K562 (cell line): ENCODE measurements around the gene PRODH. TPM values are rescaled to one million over a fixed set of nuclear protein-coding genes. Genes with fewer than 3 reads are reported as not detected.

Experiments used
- CBX8 ChIP-seq: fragments of 200-600 bp; sonication (generic); IDR thresholded peaks from 2 replicates; pipeline ENCODE4 v1.6.1; 2012; ENCODE audit warnings: borderline replicate concordance, mixed run types, low read depth, mild to moderate bottlenecking, moderate library complexity, mixed read lengths, low read length, control low read depth, inconsistent platforms; ENCODE audit not compliant: poor library complexity, severe bottlenecking; ENCODE audit errors: extremely low read depth
- EGR1 ChIP-seq: fragments of 450-650 bp; conservative IDR thresholded peaks from 2 replicates; pipeline ENCODE4 v1.6.1; 2017; ENCODE audit warnings: mild to moderate bottlenecking
- GTF3C2 ChIP-seq: IDR thresholded peaks from 3 replicates; pipeline ENCODE4 v1.6.1; 2011; ENCODE audit warnings: borderline replicate concordance, mild to moderate bottlenecking, moderate library complexity; ENCODE audit not compliant: insufficient read length; ENCODE audit errors: extremely low read depth
- HDAC1 ChIP-seq, 2 experiments: fragments of 450-650 bp; IDR thresholded peaks; 2 replicates each; pipeline ENCODE4 v1.6.1; 2016 to 2017; ENCODE audit warnings: inconsistent platforms in 1 of 2, mild to moderate bottlenecking in 1 of 2, moderate library complexity in 1 of 2
- MYBL2 ChIP-seq, 2 experiments: fragments of 450-650 bp in 1 of 2; sonication (generic) in 1 of 2; formaldehyde crosslinking in 1 of 2; IDR thresholded peaks; 2 replicates each; pipeline versions ENCODE4 v1.6.1 to v1.8.1; 2017 to 2022; ENCODE audit warnings: borderline replicate concordance in 1 of 2, inconsistent platforms in 1 of 2, low read depth in 1 of 2, mild to moderate bottlenecking in 1 of 2, missing genetic modification reagents in 1 of 2, moderate library complexity in 1 of 2
- RAD51 ChIP-seq: fragments of 450-650 bp; IDR thresholded peaks from 2 replicates; pipeline ENCODE4 v1.7.1; 2016; ENCODE audit warnings: low read depth, mild to moderate bottlenecking, borderline replicate concordance
- SMAD2 ChIP-seq: fragments of 150-350 bp; IDR thresholded peaks from 2 replicates; pipeline ENCODE4 v1.6.1; 2014; ENCODE audit warnings: low read depth, mild to moderate bottlenecking, low read length
- SRF ChIP-seq, 2 experiments: fragments of 250-450, 450-650 bp in 1 of 2; sonication (Bioruptor Pico) in 1 of 2; sonication (generic) in 1 of 2; formaldehyde crosslinking; IDR thresholded peaks; 2 replicates each; pipeline versions ENCODE4 v1.5.0 to v1.5.1; 2020 to 2022; ENCODE audit warnings: mild to moderate bottlenecking in 1 of 2, missing genetic modification reagents in 1 of 2
- SRSF7 ChIP-seq: fragments of 200-400 bp; formaldehyde crosslinking; optimal IDR thresholded peaks from 2 replicates; pipeline ENCODE3; 2017; ENCODE audit warnings: mild to moderate bottlenecking, low read depth, low read length
- THRA ChIP-seq: fragments of 450-650 bp; IDR thresholded peaks from 2 replicates; pipeline ENCODE4 v1.6.1; 2017; ENCODE audit warnings: mild to moderate bottlenecking, moderate library complexity
- ZNF551 ChIP-seq: fragments of 250-450 bp; sonication (Bioruptor Pico); IDR thresholded peaks from 2 replicates; pipeline ENCODE4 v1.5.0; 2021; ENCODE audit warnings: mild to moderate bottlenecking, moderate library complexity
- ZNF584 ChIP-seq: fragments of 200-800 bp; sonication (Bioruptor generic); IDR thresholded peaks from 2 replicates; pipeline ENCODE4 v1.6.1; 2016; ENCODE audit warnings: low read depth, mild to moderate bottlenecking, missing genetic modification characterization, missing compliant biosample characterization
- ZZZ3 ChIP-seq: fragments of 450-650 bp; IDR thresholded peaks from 2 replicates; pipeline ENCODE4 v1.6.1; 2016; ENCODE audit warnings: antibody characterized with exemption, mild to moderate bottlenecking, moderate library complexity
- polyA plus RNA-seq, 8 experiments: library from polyadenylated mRNA; depleted of rRNA in 4 of 8; stranded (reverse) in 5 of 8; unstranded in 3 of 8; fragments of >200 nt; fragmentation: Nextera tagmentation in 2 of 8; fragmentation: Illumina TruSeq in 1 of 8; extraction: Ambion mirVana in 2 of 8; extraction: Trizol in 1 of 8; gene quantifications; 2 replicates each; pipeline versions ENCODE4 v1.2.1 to v1.2.3, GENCODE V29; 2011 to 2014; ENCODE audit warnings: inconsistent platforms in 1 of 8, missing spikeins in 1 of 8
- total RNA-seq, 7 experiments: library from RNA; depleted of rRNA in 6 of 7; stranded (reverse); fragments of >200 nt in 6 of 7; fragmentation: Illumina TruSeq in 2 of 7; extraction: Trizol in 2 of 7; gene quantifications; 2 replicates each; pipeline versions ENCODE4 v1.2.1 to v1.2.3, GENCODE V29; 2011 to 2021; ENCODE audit warnings: low replicate concordance in 1 of 7
- TF ChIP-seq, protein P1 (sequence below): fragments of 250-450 bp; sonication (Bioruptor Pico); IDR thresholded peaks from 2 replicates; pipeline ENCODE4 v1.5.0; 2022; ENCODE audit warnings: mild to moderate bottlenecking
- TF ChIP-seq, protein P2 (sequence below), 2 experiments: fragments of 450-650 bp in 1 of 2; IDR thresholded peaks; 2 replicates each; pipeline ENCODE4 v1.6.1; 2011 to 2017; ENCODE audit warnings: low read depth in 2 of 2, antibody characterized with exemption in 1 of 2, borderline replicate concordance in 1 of 2, low read length in 1 of 2, mild to moderate bottlenecking in 1 of 2, mixed read lengths in 1 of 2; ENCODE audit not compliant: control insufficient read depth in 1 of 2
- TF ChIP-seq, protein P3 (sequence below): sonication (generic); formaldehyde crosslinking; IDR thresholded peaks from 2 replicates; pipeline ENCODE4 v1.9.0; 2022; ENCODE audit warnings: mild to moderate bottlenecking, missing genetic modification reagents

Gene PRODH
- total and polyA plus RNA-seq, 9 of the 15 experiments (the other 6 are each of a cell fraction or from before 2014, with no cell fraction given), result 0.07 to 0.11 TPM; not detected in 7

DNA sequence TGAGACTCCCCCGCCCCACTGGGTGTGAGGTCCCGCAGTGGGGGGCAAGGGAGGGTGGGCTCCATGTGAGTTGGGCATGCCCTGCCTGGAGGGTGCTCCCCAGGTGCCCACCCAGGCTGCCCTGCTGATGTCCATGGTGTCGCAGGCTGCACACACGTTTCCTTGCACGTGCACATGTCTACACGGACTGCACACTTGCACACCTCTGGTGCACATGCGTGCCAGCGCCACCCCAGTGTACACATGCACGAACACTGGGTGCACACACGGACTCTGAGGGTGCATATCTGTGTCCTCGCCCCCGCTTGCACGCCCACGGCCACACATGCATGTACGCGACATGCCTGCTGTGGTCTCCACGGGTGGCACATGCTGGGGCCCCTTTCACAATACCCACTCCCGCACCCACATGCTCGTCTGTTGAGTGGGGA is 35.2 kb upstream of the PRODH start (continued):
- TF ChIP-seq GTF3C2, result no peak
- no peak for TF ChIP-seq ZNF551 (CRISPR knock-in tag)
- no peak for TF ChIP-seq ZZZ3
- no peak for TF ChIP-seq CBX8
- TF ChIP-seq THRA, result no peak
- TF ChIP-seq, protein P1, sequence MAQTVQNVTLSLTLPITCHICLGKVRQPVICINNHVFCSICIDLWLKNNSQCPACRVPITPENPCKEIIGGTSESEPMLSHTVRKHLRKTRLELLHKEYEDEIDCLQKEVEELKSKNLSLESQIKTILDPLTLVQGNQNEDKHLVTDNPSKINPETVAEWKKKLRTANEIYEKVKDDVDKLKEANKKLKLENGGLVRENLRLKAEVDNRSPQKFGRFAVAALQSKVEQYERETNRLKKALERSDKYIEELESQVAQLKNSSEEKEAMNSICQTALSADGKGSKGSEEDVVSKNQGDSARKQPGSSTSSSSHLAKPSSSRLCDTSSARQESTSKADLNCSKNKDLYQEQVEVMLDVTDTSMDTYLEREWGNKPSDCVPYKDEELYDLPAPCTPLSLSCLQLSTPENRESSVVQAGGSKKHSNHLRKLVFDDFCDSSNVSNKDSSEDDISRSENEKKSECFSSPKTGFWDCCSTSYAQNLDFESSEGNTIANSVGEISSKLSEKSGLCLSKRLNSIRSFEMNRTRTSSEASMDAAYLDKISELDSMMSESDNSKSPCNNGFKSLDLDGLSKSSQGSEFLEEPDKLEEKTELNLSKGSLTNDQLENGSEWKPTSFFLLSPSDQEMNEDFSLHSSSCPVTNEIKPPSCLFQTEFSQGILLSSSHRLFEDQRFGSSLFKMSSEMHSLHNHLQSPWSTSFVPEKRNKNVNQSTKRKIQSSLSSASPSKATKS (CRISPR knock-in tag), result no peak
- TF ChIP-seq, protein P2, sequence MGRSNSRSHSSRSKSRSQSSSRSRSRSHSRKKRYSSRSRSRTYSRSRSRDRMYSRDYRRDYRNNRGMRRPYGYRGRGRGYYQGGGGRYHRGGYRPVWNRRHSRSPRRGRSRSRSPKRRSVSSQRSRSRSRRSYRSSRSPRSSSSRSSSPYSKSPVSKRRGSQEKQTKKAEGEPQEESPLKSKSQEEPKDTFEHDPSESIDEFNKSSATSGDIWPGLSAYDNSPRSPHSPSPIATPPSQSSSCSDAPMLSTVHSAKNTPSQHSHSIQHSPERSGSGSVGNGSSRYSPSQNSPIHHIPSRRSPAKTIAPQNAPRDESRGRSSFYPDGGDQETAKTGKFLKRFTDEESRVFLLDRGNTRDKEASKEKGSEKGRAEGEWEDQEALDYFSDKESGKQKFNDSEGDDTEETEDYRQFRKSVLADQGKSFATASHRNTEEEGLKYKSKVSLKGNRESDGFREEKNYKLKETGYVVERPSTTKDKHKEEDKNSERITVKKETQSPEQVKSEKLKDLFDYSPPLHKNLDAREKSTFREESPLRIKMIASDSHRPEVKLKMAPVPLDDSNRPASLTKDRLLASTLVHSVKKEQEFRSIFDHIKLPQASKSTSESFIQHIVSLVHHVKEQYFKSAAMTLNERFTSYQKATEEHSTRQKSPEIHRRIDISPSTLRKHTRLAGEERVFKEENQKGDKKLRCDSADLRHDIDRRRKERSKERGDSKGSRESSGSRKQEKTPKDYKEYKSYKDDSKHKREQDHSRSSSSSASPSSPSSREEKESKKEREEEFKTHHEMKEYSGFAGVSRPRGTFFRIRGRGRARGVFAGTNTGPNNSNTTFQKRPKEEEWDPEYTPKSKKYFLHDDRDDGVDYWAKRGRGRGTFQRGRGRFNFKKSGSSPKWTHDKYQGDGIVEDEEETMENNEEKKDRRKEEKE (IDR thresholded peaks at IDR 0.05; ENCODE audit: borderline replicate concordance in 1 of 2, control insufficient read depth in 1 of 2, low read depth in 2 of 2, low read length in 1 of 2), result no peak
- TF ChIP-seq EGR1, result peak; percentile 37; the same call in 1 of the 2 replicates
- no peak for TF ChIP-seq MYBL2 (IDR thresholded peaks at IDR 0.05; ENCODE audit: low read depth)
- TF ChIP-seq MYBL2 (CRISPR knock-in tag; IDR thresholded peaks at IDR 0.05; ENCODE audit: borderline replicate concordance), result no peak; the same call in 1 of the 2 replicates
- TF ChIP-seq ZNF584, result no peak
- no peak for TF ChIP-seq RAD51
- no peak for TF ChIP-seq SRSF7
- TF ChIP-seq HDAC1 (IDR thresholded peaks at IDR 0.05), result no peak
- TF ChIP-seq, protein P3, sequence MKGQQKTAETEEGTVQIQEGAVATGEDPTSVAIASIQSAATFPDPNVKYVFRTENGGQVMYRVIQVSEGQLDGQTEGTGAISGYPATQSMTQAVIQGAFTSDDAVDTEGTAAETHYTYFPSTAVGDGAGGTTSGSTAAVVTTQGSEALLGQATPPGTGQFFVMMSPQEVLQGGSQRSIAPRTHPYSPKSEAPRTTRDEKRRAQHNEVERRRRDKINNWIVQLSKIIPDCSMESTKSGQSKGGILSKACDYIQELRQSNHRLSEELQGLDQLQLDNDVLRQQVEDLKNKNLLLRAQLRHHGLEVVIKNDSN (CRISPR knock-in tag), result no peak
- no peak for TF ChIP-seq SRF (CRISPR knock-in tag; IDR thresholded peaks at IDR 0.05)
- no peak for TF ChIP-seq SMAD2
